IMR-90 (cell line): ENCODE results near the gene KIF6. TPM values are rescaled to one million over a fixed set of nuclear protein-coding genes. Genes with fewer than 3 reads are reported as not detected.

Source experiments
- ATAC-seq: fragments of 200-7000 bp; cut with Tn5 transposase; 2 replicates; pipeline ENCODE4 v1.9.1; 2020; ENCODE audit warnings: low read depth, mild to moderate bottlenecking, moderate library complexity
- BruUV-seq: library from RNA; stranded (reverse); fragments of 400-500 nt; replicated peaks from 2 replicates; lab custom pipeline; 2021; lab: Mats Ljungman, UMichigan
- CTCF ChIA-PET: fragments of 300-600 bp; formaldehyde crosslinking; extraction: SDS; loops from one replicate; lab custom pipeline; 2021; ENCODE audit warnings: antibody characterized with exemption; lab: Yijun Ruan, JAX
- POLR2A ChIA-PET: fragments of 300-600 bp; sonication (Branson Sonifier 250); formaldehyde crosslinking; loops from one replicate; lab custom pipeline; 2022; ENCODE audit warnings: antibody characterized with exemption; ENCODE audit not compliant: unreplicated experiment; lab: Charles Lee
- DNase-seq: peaks from one replicate; pipeline ENCODE4 v3.0.0; 2013
- H2AFZ ChIP-seq: replicated peaks from 2 replicates; pipeline ENCODE3; 2013; ENCODE audit warnings: low read length, mild to moderate bottlenecking; ENCODE audit not compliant: poor library complexity
- H2AK5ac ChIP-seq: 2 replicates; pipeline ENCODE4 v1.6.1; 2013; ENCODE audit warnings: low read depth, low read length, inconsistent platforms
- H2AK9ac ChIP-seq: replicated peaks from 2 replicates; pipeline ENCODE3; 2013; ENCODE audit warnings: mild to moderate bottlenecking, low read depth, low read length, moderate library complexity; ENCODE audit not compliant: poor library complexity
- H2BK120ac ChIP-seq: 2 replicates; pipeline ENCODE4 v1.6.1; 2013; ENCODE audit warnings: low read depth, low read length, inconsistent platforms
- H2BK15ac ChIP-seq: 3 replicates; pipeline ENCODE4 v1.6.1; 2013; ENCODE audit warnings: low read depth, low read length, inconsistent platforms
- H2BK20ac ChIP-seq: 2 replicates; pipeline ENCODE4 v1.6.1; 2013; ENCODE audit warnings: low read depth, mild to moderate bottlenecking, inconsistent platforms, low read length, moderate library complexity
- H2BK5ac ChIP-seq: 2 replicates; pipeline ENCODE4 v1.6.1; 2013; ENCODE audit warnings: mild to moderate bottlenecking, low read depth, low read length, inconsistent platforms; ENCODE audit not compliant: poor library complexity, severe bottlenecking
- H3K14ac ChIP-seq: replicated peaks from 2 replicates; pipeline ENCODE4 v1.6.1; 2013; ENCODE audit warnings: low read depth, low read length, inconsistent platforms
- H3K18ac ChIP-seq: 2 replicates; pipeline ENCODE4 v1.6.1; 2013; ENCODE audit warnings: low read depth, low read length, control low read depth
- H3K23ac ChIP-seq: 2 replicates; pipeline ENCODE4 v1.6.1; 2013; ENCODE audit warnings: low read depth, low read length, inconsistent platforms
- H3K27ac ChIP-seq: 2 replicates; pipeline ENCODE4 v1.5.1; 2013; ENCODE audit warnings: mild to moderate bottlenecking, control low read depth, low read length; ENCODE audit not compliant: insufficient read depth
- H3K27me3 ChIP-seq: 2 replicates; pipeline ENCODE4 v1.6.1; 2013; ENCODE audit warnings: low read length; ENCODE audit not compliant: control insufficient read depth, insufficient read depth
- H3K36me3 ChIP-seq: 2 replicates; pipeline ENCODE4 v1.6.1; 2013; ENCODE audit warnings: low read length, mixed read lengths; ENCODE audit not compliant: control insufficient read depth, insufficient read depth
- H3K4ac ChIP-seq: 2 replicates; pipeline ENCODE4 v1.6.1; 2013; ENCODE audit warnings: low read depth, low read length, inconsistent platforms
- H3K4me1 ChIP-seq: 2 replicates; pipeline ENCODE4 v1.6.1; 2013; ENCODE audit warnings: low read length, mixed read lengths; ENCODE audit not compliant: control insufficient read depth, insufficient read depth
- H3K4me2 ChIP-seq: 2 replicates; pipeline ENCODE4 v1.6.1; 2013; ENCODE audit warnings: low read depth, mild to moderate bottlenecking, control low read depth, low read length, moderate library complexity
- H3K4me3 ChIP-seq: 2 replicates; pipeline ENCODE4 v1.5.1; 2013; ENCODE audit warnings: low read depth, mild to moderate bottlenecking, control low read depth, low read length, moderate library complexity; ENCODE audit not compliant: insufficient read depth
- H3K56ac ChIP-seq: 2 replicates; pipeline ENCODE4 v1.6.1; 2013; ENCODE audit warnings: low read length, inconsistent platforms; ENCODE audit not compliant: insufficient read depth; ENCODE audit errors: extremely low read depth
- H3K79me1 ChIP-seq, 2 experiments: 2 replicates each; pipeline ENCODE4 v1.6.1; 2013; ENCODE audit warnings: low read length in 2 of 2, inconsistent platforms in 1 of 2, low read depth in 1 of 2
- H3K9ac ChIP-seq: 2 replicates; pipeline ENCODE4 v1.6.1; 2013; ENCODE audit warnings: low read depth, low read length, control low read depth
- H3K9me1 ChIP-seq: 2 replicates; pipeline ENCODE4 v1.6.1; 2013; ENCODE audit warnings: low read length, inconsistent platforms; ENCODE audit not compliant: insufficient read depth
- H3K9me3 ChIP-seq: 2 replicates; pipeline ENCODE4 v1.6.1; 2013; ENCODE audit warnings: low read length; ENCODE audit not compliant: control insufficient read depth, insufficient read depth
- H4K20me1 ChIP-seq: 2 replicates; pipeline ENCODE4 v1.6.1; 2013; ENCODE audit warnings: low read length, inconsistent platforms; ENCODE audit not compliant: insufficient read depth
- H4K5ac ChIP-seq: 2 replicates; pipeline ENCODE4 v1.6.1; 2013; ENCODE audit warnings: mild to moderate bottlenecking, low read depth, low read length, control low read depth
- H4K8ac ChIP-seq, 2 experiments: 2 replicates each; pipeline ENCODE4 v1.6.1; 2013; ENCODE audit warnings: low read depth in 2 of 2, low read length in 2 of 2, control low read depth in 1 of 2, inconsistent platforms in 1 of 2
- H4K91ac ChIP-seq: 2 replicates; pipeline ENCODE4 v1.6.1; 2013; ENCODE audit warnings: low read depth, low read length, inconsistent platforms; ENCODE audit not compliant: insufficient read depth
- BHLHE40 ChIP-seq: fragments of 150-350 bp; IDR thresholded peaks from 2 replicates; pipeline ENCODE4 v1.6.1; 2016; ENCODE audit warnings: mild to moderate bottlenecking, low read depth, low read length
- CEBPB ChIP-seq: IDR thresholded peaks from 2 replicates; pipeline ENCODE4 v1.6.1; 2012; ENCODE audit warnings: low read depth, low read length, improper control_type of control experiment
- CHD1 ChIP-seq: IDR thresholded peaks from 2 replicates; pipeline ENCODE4 v1.6.1; 2012; ENCODE audit warnings: low read depth, low read length, improper control_type of control experiment
- FOS ChIP-seq: fragments of 150-350 bp; IDR thresholded peaks from 2 replicates; pipeline ENCODE4 v1.6.1; 2016; ENCODE audit warnings: low read depth, low read length
- MAFK ChIP-seq: IDR thresholded peaks from 2 replicates; pipeline ENCODE4 v1.6.1; 2012; ENCODE audit warnings: low read depth, low read length, improper control_type of control experiment
- MAZ ChIP-seq: IDR thresholded peaks from 2 replicates; pipeline ENCODE4 v1.6.1; 2012; ENCODE audit warnings: low read depth, mild to moderate bottlenecking, low read length, improper control_type of control experiment, moderate library complexity, borderline replicate concordance
- MXI1 ChIP-seq: IDR thresholded peaks from 2 replicates; pipeline ENCODE4 v1.6.1; 2012; ENCODE audit warnings: low read depth, mild to moderate bottlenecking, low read length, moderate library complexity, borderline replicate concordance
- NFE2L2 ChIP-seq: fragments of 150-350 bp; IDR thresholded peaks from 2 replicates; pipeline ENCODE4 v1.6.1; 2016; ENCODE audit warnings: low read depth, mild to moderate bottlenecking, low read length
- POLR2A ChIP-seq: IDR thresholded peaks from 2 replicates; pipeline ENCODE4 v1.6.1; 2012; ENCODE audit warnings: mild to moderate bottlenecking, low read depth, low read length
- RAD21 ChIP-seq: IDR thresholded peaks from 2 replicates; pipeline ENCODE4 v1.6.1; 2012; ENCODE audit warnings: low read length, improper control_type of control experiment
- RCOR1 ChIP-seq: IDR thresholded peaks from 2 replicates; pipeline ENCODE4 v1.6.1; 2012; ENCODE audit warnings: mild to moderate bottlenecking, low read length, improper control_type of control experiment; ENCODE audit not compliant: insufficient replicate concordance
- RFX5 ChIP-seq: IDR thresholded peaks from 2 replicates; pipeline ENCODE4 v1.8.0; 2012; ENCODE audit warnings: low read depth, mild to moderate bottlenecking, low read length, moderate library complexity
- SMC3 ChIP-seq: fragments of 150-350 bp; IDR thresholded peaks from 2 replicates; pipeline ENCODE4 v1.6.1; 2016; ENCODE audit warnings: low read depth, mild to moderate bottlenecking, antibody characterized with exemption, low read length, moderate library complexity
- WGBS, 2 experiments: methylation state at CpG; one replicate each; pipeline versions ENCODE4 v1.1.5 to v1.1.7; 2013; ENCODE audit warnings: missing lambda C conversion rate in 2 of 2; ENCODE audit not compliant: insufficient read length in 1 of 2; ENCODE audit errors: extremely low coverage in 2 of 2; 5-methylcytosine and 5-hydroxymethylcytosine counted together
- dilution Hi-C: fragments of 300-500 bp; cut with HindIII; formaldehyde crosslinking; loops from one replicate; pipeline ENCODE4 v1.14.3; 2018; ENCODE audit warnings: low sequenced_read_pairs; ENCODE audit not compliant: unreplicated experiment
- in situ Hi-C: fragments of 300-500 bp; cut with MboI; formaldehyde crosslinking; loops from 3 replicates; pipeline ENCODE4 v1.14.3; 2019; ENCODE audit warnings: low sequenced_read_pairs, inconsistent platforms, mixed read lengths
- intact Hi-C: fragments of 100-400 bp; cut with micrococcal nuclease; formaldehyde crosslinking; loops from 2 replicates; pipeline ENCODE4 v1.10.0; 2022
- polyA plus RNA-seq, 3 experiments: library from polyadenylated mRNA; depleted of rRNA; stranded (reverse); fragments of >200 nt; gene quantifications; 2 replicates each; pipeline ENCODE4 v1.2.3, GENCODE V29; 2012; ENCODE audit warnings: low replicate concordance in 1 of 3
- total RNA-seq: library from RNA; depleted of rRNA; stranded (reverse); fragments of >200 nt; gene quantifications from 2 replicates; pipeline ENCODE4 v1.2.3, GENCODE V29; 2012
- TF ChIP-seq, protein P1 (sequence below): fragments of 150-350 bp; IDR thresholded peaks from 2 replicates; pipeline ENCODE4 v1.6.1; 2016; ENCODE audit warnings: low read depth, mild to moderate bottlenecking, low read length, moderate library complexity, borderline replicate concordance
- TF ChIP-seq, protein P2 (sequence below): conservative IDR thresholded peaks from 2 replicates; pipeline ENCODE4 v1.5.1; 2012; ENCODE audit warnings: mild to moderate bottlenecking, low read depth, low read length, improper control_type of control experiment
- TF ChIP-seq, protein P3 (sequence below): fragments of 150-350 bp; IDR thresholded peaks from 2 replicates; pipeline ENCODE4 v1.6.1; 2017; ENCODE audit warnings: mild to moderate bottlenecking, antibody characterized with exemption, low read length, low read depth

The KIF6 gene
- total and polyA plus RNA-seq, 2 of the 4 experiments (the other 2 are of a cell fraction), result under 0.01 to 0.10 TPM

DNA sequence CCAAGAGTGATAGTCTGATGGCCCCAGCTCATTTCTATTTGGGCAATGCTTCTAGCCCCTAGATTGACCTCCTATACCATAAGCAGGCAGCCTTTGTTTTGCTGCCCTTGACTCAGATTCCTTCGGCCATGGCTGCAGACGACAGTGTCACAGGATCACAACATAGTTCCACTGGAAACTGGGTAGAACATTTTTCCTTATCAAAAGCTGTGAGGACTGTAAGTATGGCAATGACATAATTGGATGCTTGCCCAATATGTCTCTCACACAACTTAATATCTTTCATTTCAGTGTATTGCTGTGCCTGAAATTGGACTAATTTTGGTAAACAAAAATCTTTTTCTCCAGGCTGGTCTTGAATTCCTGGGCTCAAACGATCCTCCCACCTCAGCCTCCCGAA lies 22.9 kb downstream of the KIF6 start:
- no CpG with 5 or more reads among the region's 4 CpGs for WGBS, 2 experiments
- no peak overlapping the region for H3K9ac ChIP-seq
- no peak overlapping the region for H3K14ac ChIP-seq
- H4K20me1 ChIP-seq, result no peaks in the 10 kb centered on the region
- no peak overlapping the region for H4K91ac ChIP-seq
- dilution Hi-C loops (no loop called here), intact Hi-C loops (no loop called here), in situ Hi-C loops (no loop called here)
- H3K4me3 ChIP-seq, result no peak overlapping the region
- no peak overlapping the region for H4K5ac ChIP-seq
- BruUV-seq, result no TSS peak
- ATAC-seq, result no peak
- H3K4me2 ChIP-seq, result no peak overlapping the region
- H2BK120ac ChIP-seq, result no peak overlapping the region
- no peaks in the 10 kb centered on the region for H3K36me3 ChIP-seq
- H2AFZ ChIP-seq, result no peak overlapping the region
- no peak for DNase-seq
- no peaks in the 10 kb centered on the region for H3K9me3 ChIP-seq
- H3K4me1 ChIP-seq, result no peaks in the 10 kb centered on the region
- no peaks in the 10 kb centered on the region for H3K79me1 ChIP-seq
- no peak overlapping the region for H3K4ac ChIP-seq
- H3K27me3 ChIP-seq, result no peaks in the 10 kb centered on the region; the same call in 1 of the 2 replicates
- H2AK9ac ChIP-seq, result no peak overlapping the region
- CTCF ChIA-PET, result no interaction called here
- no peak overlapping the region for H4K8ac ChIP-seq
- H2BK20ac ChIP-seq, result no peak overlapping the region
- H3K56ac ChIP-seq, result no peak overlapping the region
- H2BK15ac ChIP-seq, result no peak overlapping the region
- POLR2A ChIA-PET, result no interaction called here
- H3K23ac ChIP-seq, result no peak overlapping the region
- H3K27ac ChIP-seq, result no peak overlapping the region
- H2AK5ac ChIP-seq, result no peak overlapping the region
- TF ChIP-seq MAZ (no peak), POLR2A (no peak), NFE2L2 (no peak), FOS (no peak), MAFK (no peak), RFX5 (no peak), RCOR1 (no peak), CHD1 (no peak), CEBPB (no peak), MXI1 (no peak), RAD21 (no peak), BHLHE40 (no peak), SMC3 (no peak)
- TF ChIP-seq, protein P1, sequence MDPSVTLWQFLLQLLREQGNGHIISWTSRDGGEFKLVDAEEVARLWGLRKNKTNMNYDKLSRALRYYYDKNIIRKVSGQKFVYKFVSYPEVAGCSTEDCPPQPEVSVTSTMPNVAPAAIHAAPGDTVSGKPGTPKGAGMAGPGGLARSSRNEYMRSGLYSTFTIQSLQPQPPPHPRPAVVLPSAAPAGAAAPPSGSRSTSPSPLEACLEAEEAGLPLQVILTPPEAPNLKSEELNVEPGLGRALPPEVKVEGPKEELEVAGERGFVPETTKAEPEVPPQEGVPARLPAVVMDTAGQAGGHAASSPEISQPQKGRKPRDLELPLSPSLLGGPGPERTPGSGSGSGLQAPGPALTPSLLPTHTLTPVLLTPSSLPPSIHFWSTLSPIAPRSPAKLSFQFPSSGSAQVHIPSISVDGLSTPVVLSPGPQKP, result no peak
- TF ChIP-seq, protein P2, sequence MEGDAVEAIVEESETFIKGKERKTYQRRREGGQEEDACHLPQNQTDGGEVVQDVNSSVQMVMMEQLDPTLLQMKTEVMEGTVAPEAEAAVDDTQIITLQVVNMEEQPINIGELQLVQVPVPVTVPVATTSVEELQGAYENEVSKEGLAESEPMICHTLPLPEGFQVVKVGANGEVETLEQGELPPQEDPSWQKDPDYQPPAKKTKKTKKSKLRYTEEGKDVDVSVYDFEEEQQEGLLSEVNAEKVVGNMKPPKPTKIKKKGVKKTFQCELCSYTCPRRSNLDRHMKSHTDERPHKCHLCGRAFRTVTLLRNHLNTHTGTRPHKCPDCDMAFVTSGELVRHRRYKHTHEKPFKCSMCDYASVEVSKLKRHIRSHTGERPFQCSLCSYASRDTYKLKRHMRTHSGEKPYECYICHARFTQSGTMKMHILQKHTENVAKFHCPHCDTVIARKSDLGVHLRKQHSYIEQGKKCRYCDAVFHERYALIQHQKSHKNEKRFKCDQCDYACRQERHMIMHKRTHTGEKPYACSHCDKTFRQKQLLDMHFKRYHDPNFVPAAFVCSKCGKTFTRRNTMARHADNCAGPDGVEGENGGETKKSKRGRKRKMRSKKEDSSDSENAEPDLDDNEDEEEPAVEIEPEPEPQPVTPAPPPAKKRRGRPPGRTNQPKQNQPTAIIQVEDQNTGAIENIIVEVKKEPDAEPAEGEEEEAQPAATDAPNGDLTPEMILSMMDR, result no peak
- TF ChIP-seq, protein P3, sequence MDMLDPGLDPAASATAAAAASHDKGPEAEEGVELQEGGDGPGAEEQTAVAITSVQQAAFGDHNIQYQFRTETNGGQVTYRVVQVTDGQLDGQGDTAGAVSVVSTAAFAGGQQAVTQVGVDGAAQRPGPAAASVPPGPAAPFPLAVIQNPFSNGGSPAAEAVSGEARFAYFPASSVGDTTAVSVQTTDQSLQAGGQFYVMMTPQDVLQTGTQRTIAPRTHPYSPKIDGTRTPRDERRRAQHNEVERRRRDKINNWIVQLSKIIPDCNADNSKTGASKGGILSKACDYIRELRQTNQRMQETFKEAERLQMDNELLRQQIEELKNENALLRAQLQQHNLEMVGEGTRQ, result no peak
- H3K18ac ChIP-seq, result no peak overlapping the region
- no peaks in the 10 kb centered on the region for H3K9me1 ChIP-seq
- no peak overlapping the region for H2BK5ac ChIP-seq
